A673 (cell line): ENCODE results near the gene EVA1C. TPM values are rescaled to one million over a fixed set of nuclear protein-coding genes. Genes with fewer than 3 reads are reported as not detected.
"Not testable (repeated sequence)": the region's sequence is repeated elsewhere in the genome, so short reads cannot be mapped to it uniquely, and the experiment has no call there.

Experiments used
- BruUV-seq: library from RNA; stranded (reverse); fragments of 400-500 nt; replicated peaks from 2 replicates; lab custom pipeline; 2021; lab: Mats Ljungman, UMichigan
- CTCF ChIA-PET: fragments of 300-600 bp; sonication (Branson Sonifier 250); formaldehyde crosslinking; loops from one replicate; lab custom pipeline; 2022; ENCODE audit warnings: antibody characterized with exemption; lab: Charles Lee
- POLR2A ChIA-PET: fragments of 300-600 bp; sonication (Branson Sonifier 250); formaldehyde crosslinking; loops from one replicate; lab custom pipeline; 2022; ENCODE audit warnings: antibody characterized with exemption; ENCODE audit not compliant: low non-redundant PET; lab: Charles Lee
- DNase-seq: peaks from one replicate; pipeline ENCODE4 v3.0.0-alpha.2; 2015; ENCODE audit warnings: low spot score
- H3K27ac ChIP-seq: fragments of 200-600 bp; sonication (generic); 2 replicates; pipeline ENCODE4 v1.5.1; 2016; ENCODE audit warnings: mixed run types, low read depth, mild to moderate bottlenecking, mixed read lengths, antibody characterized with exemption, low read length; ENCODE audit not compliant: poor library complexity, severe bottlenecking
- H3K27me3 ChIP-seq: fragments of 200-600 bp; sonication (generic); replicated peaks from 2 replicates; pipeline ENCODE4 v1.6.1; 2017; ENCODE audit warnings: mixed run types, low read depth, mild to moderate bottlenecking, mixed read lengths, antibody characterized with exemption, low read length; ENCODE audit not compliant: insufficient read depth, poor library complexity
- H3K36me3 ChIP-seq: fragments of 200-600 bp; sonication (generic); 2 replicates; pipeline ENCODE4 v1.6.1; 2016; ENCODE audit warnings: mixed run types, mild to moderate bottlenecking, mixed read lengths, antibody characterized with exemption, low read length; ENCODE audit not compliant: insufficient read depth, poor library complexity, severe bottlenecking
- H3K4me1 ChIP-seq: fragments of 200-600 bp; sonication (generic); 2 replicates; pipeline ENCODE4 v1.6.1; 2017; ENCODE audit warnings: mixed run types, mild to moderate bottlenecking, mixed read lengths, antibody characterized with exemption, low read length; ENCODE audit not compliant: insufficient read depth, poor library complexity, severe bottlenecking
- H3K4me3 ChIP-seq: fragments of 200-600 bp; sonication (generic); 2 replicates; pipeline ENCODE4 v1.5.1; 2016; ENCODE audit warnings: low read depth, mixed run types, mild to moderate bottlenecking, mixed read lengths, low read length; ENCODE audit not compliant: poor library complexity, severe bottlenecking
- H3K9me3 ChIP-seq: fragments of 200-600 bp; sonication (generic); 2 replicates; pipeline ENCODE4 v1.6.1; 2016; ENCODE audit warnings: mixed run types, low read depth, mild to moderate bottlenecking, mixed read lengths, antibody characterized with exemption, low read length; ENCODE audit not compliant: poor library complexity, severe bottlenecking
- EZH2 ChIP-seq: fragments of 200-600 bp; sonication (generic); IDR thresholded peaks from 2 replicates; pipeline ENCODE4 v1.6.1; 2017; ENCODE audit warnings: borderline replicate concordance, low read depth, mild to moderate bottlenecking, mixed read lengths, antibody characterized with exemption, low read length; ENCODE audit not compliant: poor library complexity, severe bottlenecking
- intact Hi-C: fragments of 100-400 bp; cut with micrococcal nuclease; formaldehyde crosslinking; loops from one replicate; pipeline ENCODE4 v1.10.0; 2022; ENCODE audit not compliant: unreplicated experiment
- total RNA-seq: library from RNA; stranded (reverse); gene quantifications from 2 replicates; pipeline ENCODE4 v1.2.3, GENCODE V29; 2021
- TF ChIP-seq, protein P1 (sequence below): fragments of 300-800, 200-600 bp; sonication (generic); conservative IDR thresholded peaks from 2 replicates; pipeline ENCODE4 v1.5.1; 2017; ENCODE audit warnings: low read depth, mild to moderate bottlenecking, antibody characterized with exemption, low read length, moderate library complexity, mixed read lengths

The EVA1C gene
- total RNA-seq, 1 experiment from 2014 or later, result 7.2 TPM

DNA sequence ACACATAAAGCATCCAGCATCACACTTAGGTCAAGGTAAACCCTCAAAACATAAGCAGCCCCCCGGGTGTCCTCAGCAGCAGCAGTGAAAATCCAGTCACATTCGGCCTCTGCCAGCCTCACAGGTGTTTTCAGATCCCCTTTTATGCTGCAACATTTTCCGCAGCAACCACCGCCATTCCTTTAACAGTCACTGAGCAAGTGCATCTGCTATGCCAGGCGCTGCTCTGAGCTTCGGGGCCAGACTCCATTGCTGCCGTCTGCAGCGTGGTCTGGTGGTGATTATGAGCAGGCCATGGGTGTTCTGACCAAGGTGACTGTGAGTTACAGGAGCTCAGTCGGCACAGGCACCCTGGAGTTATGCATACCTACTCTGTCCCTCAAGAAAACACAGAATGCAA is 24.2 kb upstream of the EVA1C start:
- no peak overlapping the region for H3K27ac ChIP-seq
- CTCF ChIA-PET, result no interaction called here

DNA sequence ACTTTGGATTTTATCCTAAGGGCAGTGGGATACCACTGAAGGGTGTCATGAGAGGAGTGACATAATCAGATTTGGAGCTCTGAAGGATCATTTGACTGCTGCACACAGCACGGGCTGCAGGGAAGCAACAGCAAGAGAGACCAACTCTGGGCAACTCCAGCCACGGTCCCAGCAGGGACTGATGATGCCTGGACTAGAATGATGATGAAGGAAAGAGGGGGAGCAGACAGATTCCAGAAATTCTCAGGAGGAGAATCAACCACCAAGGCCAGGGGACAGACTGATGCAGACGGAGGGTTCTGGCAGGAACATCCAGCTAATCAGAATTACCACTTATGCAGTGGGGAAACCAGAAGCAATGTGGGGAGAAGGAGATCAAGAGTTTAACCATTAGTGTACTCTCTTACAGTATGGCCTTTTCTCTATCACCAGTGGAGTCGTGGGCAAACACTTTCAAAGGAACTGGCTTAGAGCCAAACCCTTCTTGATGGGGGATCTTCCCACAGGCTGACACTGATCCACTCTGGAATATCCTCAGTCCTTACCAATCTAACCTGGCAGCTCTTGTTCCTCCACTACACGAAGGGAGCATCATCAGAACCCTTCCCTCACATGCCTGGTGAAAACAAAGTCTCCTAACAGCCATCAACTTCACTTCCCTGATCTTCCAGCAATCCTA is 23.0 kb upstream of the EVA1C start:
- CTCF ChIA-PET, result no interaction called here
- DNase-seq, result no peak
- H3K27me3 ChIP-seq, result no peaks in the 10 kb centered on the region
- peaks cover 10% of the 10 kb centered on the region for H3K36me3 ChIP-seq
- no peak overlapping the region for H3K27ac ChIP-seq
- H3K9me3 ChIP-seq, result no peaks in the 10 kb centered on the region
- H3K4me1 ChIP-seq, result peaks cover 3% of the 10 kb centered on the region
- POLR2A ChIA-PET, result no interaction called here
- intact Hi-C loops, result no loop called here
- BruUV-seq, result no TSS peak
- TF ChIP-seq, protein P1, sequence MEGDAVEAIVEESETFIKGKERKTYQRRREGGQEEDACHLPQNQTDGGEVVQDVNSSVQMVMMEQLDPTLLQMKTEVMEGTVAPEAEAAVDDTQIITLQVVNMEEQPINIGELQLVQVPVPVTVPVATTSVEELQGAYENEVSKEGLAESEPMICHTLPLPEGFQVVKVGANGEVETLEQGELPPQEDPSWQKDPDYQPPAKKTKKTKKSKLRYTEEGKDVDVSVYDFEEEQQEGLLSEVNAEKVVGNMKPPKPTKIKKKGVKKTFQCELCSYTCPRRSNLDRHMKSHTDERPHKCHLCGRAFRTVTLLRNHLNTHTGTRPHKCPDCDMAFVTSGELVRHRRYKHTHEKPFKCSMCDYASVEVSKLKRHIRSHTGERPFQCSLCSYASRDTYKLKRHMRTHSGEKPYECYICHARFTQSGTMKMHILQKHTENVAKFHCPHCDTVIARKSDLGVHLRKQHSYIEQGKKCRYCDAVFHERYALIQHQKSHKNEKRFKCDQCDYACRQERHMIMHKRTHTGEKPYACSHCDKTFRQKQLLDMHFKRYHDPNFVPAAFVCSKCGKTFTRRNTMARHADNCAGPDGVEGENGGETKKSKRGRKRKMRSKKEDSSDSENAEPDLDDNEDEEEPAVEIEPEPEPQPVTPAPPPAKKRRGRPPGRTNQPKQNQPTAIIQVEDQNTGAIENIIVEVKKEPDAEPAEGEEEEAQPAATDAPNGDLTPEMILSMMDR, result no peak
- TF ChIP-seq EZH2, result no peak
- H3K4me3 ChIP-seq, result no peak overlapping the region

More for the DNA sequence above, 24.2 kb upstream of the EVA1C start:
- TF ChIP-seq, protein P1, result no peak
- no peak for TF ChIP-seq EZH2
- H3K36me3 ChIP-seq, result peaks cover 22% of the 10 kb centered on the region
- peaks cover 3% of the 10 kb centered on the region for H3K4me1 ChIP-seq
- intact Hi-C loops, result no loop called here
- H3K4me3 ChIP-seq, result no peak overlapping the region
- POLR2A ChIA-PET, result no interaction called here
- H3K9me3 ChIP-seq, result no peaks in the 10 kb centered on the region
- no TSS peak for BruUV-seq
- no peaks in the 10 kb centered on the region for H3K27me3 ChIP-seq
- DNase-seq, result no peak

DNA sequence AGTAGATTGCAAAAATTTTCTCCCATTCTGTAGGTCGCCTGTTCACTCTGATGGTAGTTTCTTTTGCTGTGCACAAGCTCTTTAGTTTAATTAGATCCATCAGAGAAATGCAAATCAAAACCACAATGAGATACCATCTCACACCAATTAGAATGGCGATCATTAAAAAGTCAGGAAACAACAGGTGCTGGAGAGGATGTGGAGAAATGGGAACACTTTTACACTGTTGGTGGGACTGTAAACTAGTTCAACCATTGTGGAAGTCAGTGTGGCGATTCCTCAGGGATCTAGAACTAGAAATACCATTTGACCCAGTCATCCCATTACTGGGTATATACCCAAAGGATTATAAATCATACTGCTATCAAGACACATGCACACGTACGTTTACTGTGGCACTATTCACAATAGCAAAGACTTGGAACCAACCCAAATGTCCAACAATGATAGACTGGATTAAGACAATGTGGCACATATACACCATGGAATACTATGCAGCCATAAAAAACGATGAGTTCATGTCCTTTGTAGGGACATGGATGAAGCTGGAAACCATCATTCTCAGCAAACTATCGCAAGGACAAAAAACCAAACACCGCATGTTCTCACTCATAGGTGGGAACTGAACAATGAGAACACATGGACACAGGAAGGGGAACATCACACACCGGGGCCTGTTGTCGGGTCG is 21.8 kb upstream of the EVA1C start:
- intact Hi-C loops, H3K27me3 ChIP-seq, H3K4me1 ChIP-seq, H3K36me3 ChIP-seq, H3K4me3 ChIP-seq, CTCF ChIA-PET, H3K9me3 ChIP-seq, H3K27ac ChIP-seq, POLR2A ChIA-PET, DNase-seq, BruUV-seq: not testable (repeated sequence)
